ENCODE data around the gene NHLH1. TPM values are rescaled to one million over a fixed set of nuclear protein-coding genes. Genes with fewer than 3 reads are reported as not detected.

The NHLH1 gene
- total and polyA plus RNA-seq, 2 of the 13 experiments (the other 11 are each of a cell fraction or from before 2014, with no cell fraction given), result 0.11 to 0.57 TPM

DNA sequence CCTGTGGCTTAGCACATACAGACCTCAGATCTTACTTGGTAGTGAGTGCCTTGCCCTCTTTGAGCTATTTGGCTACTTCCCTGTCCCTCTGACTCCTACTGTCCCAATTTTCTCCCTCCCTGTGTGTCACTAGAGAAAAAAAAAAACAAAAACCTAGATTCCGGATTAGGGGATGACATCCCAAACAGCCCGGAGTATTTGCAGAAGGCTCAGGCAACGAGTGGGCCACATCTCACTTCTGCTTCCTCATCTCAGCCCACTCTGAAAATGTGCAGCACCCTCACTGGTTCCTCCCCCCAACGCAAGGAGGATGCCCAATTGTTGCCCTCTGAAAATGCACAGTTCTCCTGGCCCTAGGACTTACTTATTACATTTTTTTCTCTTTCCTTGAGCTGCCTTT is 4.9 kb downstream of the NHLH1 start (continued):
- TF ChIP-seq, protein P1, sequence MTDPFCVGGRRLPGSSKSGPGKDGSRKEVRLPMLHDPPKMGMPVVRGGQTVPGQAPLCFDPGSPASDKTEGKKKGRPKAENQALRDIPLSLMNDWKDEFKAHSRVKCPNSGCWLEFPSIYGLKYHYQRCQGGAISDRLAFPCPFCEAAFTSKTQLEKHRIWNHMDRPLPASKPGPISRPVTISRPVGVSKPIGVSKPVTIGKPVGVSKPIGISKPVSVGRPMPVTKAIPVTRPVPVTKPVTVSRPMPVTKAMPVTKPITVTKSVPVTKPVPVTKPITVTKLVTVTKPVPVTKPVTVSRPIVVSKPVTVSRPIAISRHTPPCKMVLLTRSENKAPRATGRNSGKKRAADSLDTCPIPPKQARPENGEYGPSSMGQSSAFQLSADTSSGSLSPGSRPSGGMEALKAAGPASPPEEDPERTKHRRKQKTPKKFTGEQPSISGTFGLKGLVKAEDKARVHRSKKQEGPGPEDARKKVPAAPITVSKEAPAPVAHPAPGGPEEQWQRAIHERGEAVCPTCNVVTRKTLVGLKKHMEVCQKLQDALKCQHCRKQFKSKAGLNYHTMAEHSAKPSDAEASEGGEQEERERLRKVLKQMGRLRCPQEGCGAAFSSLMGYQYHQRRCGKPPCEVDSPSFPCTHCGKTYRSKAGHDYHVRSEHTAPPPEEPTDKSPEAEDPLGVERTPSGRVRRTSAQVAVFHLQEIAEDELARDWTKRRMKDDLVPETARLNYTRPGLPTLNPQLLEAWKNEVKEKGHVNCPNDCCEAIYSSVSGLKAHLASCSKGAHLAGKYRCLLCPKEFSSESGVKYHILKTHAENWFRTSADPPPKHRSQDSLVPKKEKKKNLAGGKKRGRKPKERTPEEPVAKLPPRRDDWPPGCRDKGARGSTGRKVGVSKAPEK (CRISPR knock-in tag; IDR thresholded peaks at IDR 0.05; ENCODE audit: borderline replicate concordance), result no peak
- TF ChIP-seq YEATS2 (CRISPR knock-in tag; IDR thresholded peaks at IDR 0.05; ENCODE audit: borderline replicate concordance), result no peak
- TF ChIP-seq ZNF496 (CRISPR knock-in tag; IDR thresholded peaks at IDR 0.05; ENCODE audit: insufficient replicate concordance), result no peak
- TF ChIP-seq, protein P2, sequence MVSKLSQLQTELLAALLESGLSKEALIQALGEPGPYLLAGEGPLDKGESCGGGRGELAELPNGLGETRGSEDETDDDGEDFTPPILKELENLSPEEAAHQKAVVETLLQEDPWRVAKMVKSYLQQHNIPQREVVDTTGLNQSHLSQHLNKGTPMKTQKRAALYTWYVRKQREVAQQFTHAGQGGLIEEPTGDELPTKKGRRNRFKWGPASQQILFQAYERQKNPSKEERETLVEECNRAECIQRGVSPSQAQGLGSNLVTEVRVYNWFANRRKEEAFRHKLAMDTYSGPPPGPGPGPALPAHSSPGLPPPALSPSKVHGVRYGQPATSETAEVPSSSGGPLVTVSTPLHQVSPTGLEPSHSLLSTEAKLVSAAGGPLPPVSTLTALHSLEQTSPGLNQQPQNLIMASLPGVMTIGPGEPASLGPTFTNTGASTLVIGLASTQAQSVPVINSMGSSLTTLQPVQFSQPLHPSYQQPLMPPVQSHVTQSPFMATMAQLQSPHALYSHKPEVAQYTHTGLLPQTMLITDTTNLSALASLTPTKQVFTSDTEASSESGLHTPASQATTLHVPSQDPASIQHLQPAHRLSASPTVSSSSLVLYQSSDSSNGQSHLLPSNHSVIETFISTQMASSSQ (IDR thresholded peaks at IDR 0.05; ENCODE audit: low read depth), result no peak
- TF ChIP-seq, protein P2 (CRISPR knock-in tag; IDR thresholded peaks at IDR 0.05; ENCODE audit: borderline replicate concordance), result no peak
- TF ChIP-seq NR2F1 (CRISPR knock-in tag; IDR thresholded peaks at IDR 0.05), result no peak
- TF ChIP-seq ARNTL (CRISPR knock-in tag; IDR thresholded peaks at IDR 0.05), result no peak
- TF ChIP-seq, protein P3, sequence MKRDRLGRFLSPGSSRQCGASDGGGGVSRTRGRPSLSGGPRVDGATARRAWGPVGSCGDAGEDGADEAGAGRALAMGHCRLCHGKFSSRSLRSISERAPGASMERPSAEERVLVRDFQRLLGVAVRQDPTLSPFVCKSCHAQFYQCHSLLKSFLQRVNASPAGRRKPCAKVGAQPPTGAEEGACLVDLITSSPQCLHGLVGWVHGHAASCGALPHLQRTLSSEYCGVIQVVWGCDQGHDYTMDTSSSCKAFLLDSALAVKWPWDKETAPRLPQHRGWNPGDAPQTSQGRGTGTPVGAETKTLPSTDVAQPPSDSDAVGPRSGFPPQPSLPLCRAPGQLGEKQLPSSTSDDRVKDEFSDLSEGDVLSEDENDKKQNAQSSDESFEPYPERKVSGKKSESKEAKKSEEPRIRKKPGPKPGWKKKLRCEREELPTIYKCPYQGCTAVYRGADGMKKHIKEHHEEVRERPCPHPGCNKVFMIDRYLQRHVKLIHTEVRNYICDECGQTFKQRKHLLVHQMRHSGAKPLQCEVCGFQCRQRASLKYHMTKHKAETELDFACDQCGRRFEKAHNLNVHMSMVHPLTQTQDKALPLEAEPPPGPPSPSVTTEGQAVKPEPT (CRISPR knock-in tag; IDR thresholded peaks at IDR 0.05; ENCODE audit: low read depth), result no peak
- no peak for TF ChIP-seq ARNT2 (CRISPR knock-in tag; IDR thresholded peaks at IDR 0.05; ENCODE audit: low read depth)
- no peak for TF ChIP-seq SP1 (IDR thresholded peaks at IDR 0.05)
- no peak for TF ChIP-seq SP1 (CRISPR knock-in tag; IDR thresholded peaks at IDR 0.05)
- TF ChIP-seq GFI1 (CRISPR knock-in tag; IDR thresholded peaks at IDR 0.05; ENCODE audit: borderline replicate concordance), result no peak
